Mesendoderm (in vitro differentiated cells): ENCODE data around the gene NBEAL1. TPM values are rescaled to one million over a fixed set of nuclear protein-coding genes. Genes with fewer than 3 reads are reported as not detected.
A peak's percentile ranks its signal among the peaks of the same experiment; 100 is the strongest.
"Not testable (repeated sequence)": the region's sequence is repeated elsewhere in the genome, so short reads cannot be mapped to it uniquely, and the experiment has no call there.

Experiments used
- DNase-seq: peaks from one replicate; pipeline ENCODE4 v3.0.0; 2013
- H2AK5ac ChIP-seq: 2 replicates; pipeline ENCODE4 v1.6.1; 2013; ENCODE audit warnings: low read length, inconsistent platforms
- H2BK120ac ChIP-seq: 2 replicates; pipeline ENCODE4 v1.6.1; 2013; ENCODE audit warnings: low read depth, mild to moderate bottlenecking, low read length, moderate library complexity, mixed read lengths
- H2BK15ac ChIP-seq: replicated peaks from 2 replicates; pipeline ENCODE4 v1.6.1; 2013; ENCODE audit warnings: low read depth, mild to moderate bottlenecking, moderate library complexity
- H2BK5ac ChIP-seq: 2 replicates; pipeline ENCODE4 v1.6.1; 2013; ENCODE audit warnings: low read length, inconsistent platforms
- H3K18ac ChIP-seq: 2 replicates; pipeline ENCODE4 v1.6.1; 2013; ENCODE audit warnings: mild to moderate bottlenecking, low read length, mixed read lengths
- H3K23ac ChIP-seq: one replicate; pipeline ENCODE4 v1.6.1; 2013; ENCODE audit warnings: low read length
- H3K27ac ChIP-seq: 2 replicates; pipeline ENCODE4 v1.5.1; 2013; ENCODE audit warnings: low read depth, mild to moderate bottlenecking, inconsistent platforms, low read length, moderate library complexity
- H3K27me3 ChIP-seq: 2 replicates; pipeline ENCODE4 v1.6.1; 2013; ENCODE audit warnings: low read length, control low read depth, mild to moderate bottlenecking, inconsistent platforms; ENCODE audit not compliant: insufficient read depth, poor library complexity
- H3K36me3 ChIP-seq: 2 replicates; pipeline ENCODE4 v1.6.1; 2013; ENCODE audit warnings: low read length, inconsistent platforms; ENCODE audit not compliant: control insufficient read depth, insufficient read depth
- H3K4ac ChIP-seq: one replicate; pipeline ENCODE4 v1.6.1; 2013; ENCODE audit warnings: low read depth, mild to moderate bottlenecking, low read length, moderate library complexity
- H3K4me1 ChIP-seq: 2 replicates; pipeline ENCODE4 v1.6.1; 2013; ENCODE audit warnings: low read depth, low read length, inconsistent platforms; ENCODE audit not compliant: control insufficient read depth
- H3K4me2 ChIP-seq: 2 replicates; pipeline ENCODE4 v1.6.1; 2013; ENCODE audit warnings: low read length
- H3K4me3 ChIP-seq: 2 replicates; pipeline ENCODE4 v1.5.1; 2013; ENCODE audit warnings: mild to moderate bottlenecking, low read length
- H3K56ac ChIP-seq: one replicate; pipeline ENCODE4 v1.6.1; 2013; ENCODE audit warnings: low read length
- H3K79me1 ChIP-seq: 2 replicates; pipeline ENCODE4 v1.6.1; 2013; ENCODE audit warnings: low read length, inconsistent platforms
- H3K79me2 ChIP-seq: 2 replicates; pipeline ENCODE4 v1.6.1; 2013; ENCODE audit warnings: mild to moderate bottlenecking, low read length; ENCODE audit not compliant: control insufficient read depth, insufficient read depth
- H3K9ac ChIP-seq: 2 replicates; pipeline ENCODE4 v1.6.1; 2013; ENCODE audit warnings: low read length, inconsistent platforms
- H4K5ac ChIP-seq: one replicate; pipeline ENCODE4 v1.6.1; 2013; ENCODE audit warnings: low read length
- H4K8ac ChIP-seq: one replicate; pipeline ENCODE4 v1.6.1; 2013; ENCODE audit warnings: low read depth, mild to moderate bottlenecking, control low read depth, low read length, moderate library complexity
- WGBS: extraction: QIAGEN DNeasy Blood & Tissue Kit; methylation state at CpG from one replicate; pipeline ENCODE4 v1.1.7; 2013; ENCODE audit warnings: low lambda C conversion rate, missing lambda C conversion rate; ENCODE audit not compliant: insufficient coverage; ENCODE audit errors: extremely low coverage; 5-methylcytosine and 5-hydroxymethylcytosine counted together
- polyA plus RNA-seq, 2 experiments: library from polyadenylated mRNA; stranded (reverse); fragments of 200-250 nt; gene quantifications; one replicate each; pipeline ENCODE4 v1.2.3, GENCODE V29; 2013

Gene NBEAL1
- 11.9 TPM for polyA plus RNA-seq (2013, experiment 1 of 2)
- polyA plus RNA-seq (2013, experiment 2 of 2), result 12.9 TPM

- Histone ChIP-seq H3K4me3 (peak within 1 kb of the TSS; percentile 60), H3K4ac (no peak within 1 kb of the TSS), H3K4me2 (peak within 1 kb of the TSS; percentile 57), H3K36me3 (no peaks in the 10 kb centered on the region), H4K5ac (no peak within 1 kb of the TSS), H3K23ac (no peak within 1 kb of the TSS), H4K8ac (peak within 1 kb of the TSS; percentile 29), H3K9ac (peak within 1 kb of the TSS; percentile 74), H3K79me1 (peaks cover 2% of the 10 kb centered on the region), H2BK5ac (no peak within 1 kb of the TSS), H3K56ac (peak within 1 kb of the TSS; percentile 84), H3K27ac (peak within 1 kb of the TSS; percentile 21), H3K18ac (peak within 1 kb of the TSS; percentile 42), H3K4me1 (no peaks in the 10 kb centered on the region), H2BK120ac (no peak within 1 kb of the TSS), H3K27me3 (no peaks in the 10 kb centered on the region), H2BK15ac (no peak within 1 kb of the TSS), H2AK5ac (no peak within 1 kb of the TSS), H3K79me2 (no peaks in the 10 kb centered on the region)
- peak; percentile 99 for DNase-seq
- no CpG with 5 or more reads among the region's 59 CpGs for WGBS
Observed at GRCh38 chr2:203014456-203015199, at the start of gene NBEAL1. Gene NBEAL1, plus strand, starts transcription at chr2:203014875. Its CDS starts 1,510 bp downstream, at chr2:203016385.

GRCh38 chr2:202965810-202966460 lies 48.7 kb upstream of the NBEAL1 start:
- H3K23ac ChIP-seq, result no peak overlapping the region
- H3K79me2 ChIP-seq, result no peaks in the 10 kb centered on the region
- H4K8ac ChIP-seq, result no peak overlapping the region
- no peak overlapping the region for H3K4me2 ChIP-seq
- no peak overlapping the region for H2AK5ac ChIP-seq
- no peak overlapping the region for H3K27ac ChIP-seq
- no peaks in the 10 kb centered on the region for H3K4me1 ChIP-seq
- peak; percentile 92 for DNase-seq
- H3K4me3 ChIP-seq, result no peak overlapping the region
- no peak overlapping the region for H2BK5ac ChIP-seq
- H3K27me3 ChIP-seq, result no peaks in the 10 kb centered on the region
- H3K56ac ChIP-seq, result no peak overlapping the region
- H3K18ac ChIP-seq, result no peak overlapping the region
- no peaks in the 10 kb centered on the region for H3K79me1 ChIP-seq
- H2BK120ac ChIP-seq, result no peak overlapping the region
- no CpG with 5 or more reads among the region's 5 CpGs for WGBS
- no peak overlapping the region for H2BK15ac ChIP-seq
- no peak overlapping the region for H3K4ac ChIP-seq
- H4K5ac ChIP-seq, result no peak overlapping the region
- no peaks in the 10 kb centered on the region for H3K36me3 ChIP-seq
- no peak overlapping the region for H3K9ac ChIP-seq

- H3K9ac ChIP-seq, H3K27me3 ChIP-seq, H3K79me2 ChIP-seq, H3K4me3 ChIP-seq, H3K4ac ChIP-seq, H2AK5ac ChIP-seq, H3K4me1 ChIP-seq, DNase-seq, H3K18ac ChIP-seq, H4K5ac ChIP-seq, H3K23ac ChIP-seq, H3K56ac ChIP-seq, H3K4me2 ChIP-seq, H2BK5ac ChIP-seq, H2BK15ac ChIP-seq, H2BK120ac ChIP-seq, H3K79me1 ChIP-seq, H3K27ac ChIP-seq, H4K8ac ChIP-seq, H3K36me3 ChIP-seq: not testable (repeated sequence)
- WGBS, result no CpG with 5 or more reads among the region's 2 CpGs
Observed at GRCh38 chr2:202969404-202969803, 45.3 kb upstream of the NBEAL1 start.

- Histone ChIP-seq H3K79me2 (no peaks in the 10 kb centered on the region), H3K9ac (no peak overlapping the region), H3K56ac (no peak overlapping the region), H3K4me1 (no peaks in the 10 kb centered on the region), H3K18ac (no peak overlapping the region), H3K4me3 (no peak overlapping the region), H2BK15ac (no peak overlapping the region), H2BK120ac (no peak overlapping the region), H2BK5ac (no peak overlapping the region), H4K5ac (no peak overlapping the region), H3K23ac (no peak overlapping the region), H3K27ac (no peak overlapping the region), H3K27me3 (no peaks in the 10 kb centered on the region), H3K36me3 (no peaks in the 10 kb centered on the region), H2AK5ac (no peak overlapping the region), H3K4me2 (no peak overlapping the region), H4K8ac (no peak overlapping the region), H3K4ac (no peak overlapping the region), H3K79me1 (no peaks in the 10 kb centered on the region)
- DNase-seq, result no peak
- WGBS, result no CpG with 5 or more reads among the region's 3 CpGs
Observed at GRCh38 chr2:202976809-202977208, 37.9 kb upstream of the NBEAL1 start.

GRCh38 chr2:202982779-202983491 lies 31.7 kb upstream of the NBEAL1 start:
- no peak overlapping the region for H3K4ac ChIP-seq
- no peak overlapping the region for H3K27ac ChIP-seq
- no peak overlapping the region for H3K4me3 ChIP-seq
- H2BK5ac ChIP-seq, result no peak overlapping the region
- no peak overlapping the region for H3K56ac ChIP-seq
- H2BK120ac ChIP-seq, result no peak overlapping the region
- no peaks in the 10 kb centered on the region for H3K79me2 ChIP-seq
- H4K5ac ChIP-seq, result no peak overlapping the region
- no peak overlapping the region for H3K4me2 ChIP-seq
- DNase-seq, result no peak
- H3K18ac ChIP-seq, result no peak overlapping the region
- no peak overlapping the region for H2BK15ac ChIP-seq
- no peak overlapping the region for H4K8ac ChIP-seq
- no peak overlapping the region for H2AK5ac ChIP-seq
- no peaks in the 10 kb centered on the region for H3K79me1 ChIP-seq
- H3K27me3 ChIP-seq, result no peaks in the 10 kb centered on the region
- no peak overlapping the region for H3K9ac ChIP-seq
- H3K36me3 ChIP-seq, result no peaks in the 10 kb centered on the region
- no peak overlapping the region for H3K23ac ChIP-seq
- WGBS, result no CpG with 5 or more reads among the region's 3 CpGs
- no peaks in the 10 kb centered on the region for H3K4me1 ChIP-seq
